ENCODE results near the gene SH3GL1. TPM values are rescaled to one million over a fixed set of nuclear protein-coding genes. Genes with fewer than 3 reads are reported as not detected.

The SH3GL1 gene
- total RNA-seq, 2 experiments from 2014 or later: 33.2 to 38.9 TPM

DNA sequence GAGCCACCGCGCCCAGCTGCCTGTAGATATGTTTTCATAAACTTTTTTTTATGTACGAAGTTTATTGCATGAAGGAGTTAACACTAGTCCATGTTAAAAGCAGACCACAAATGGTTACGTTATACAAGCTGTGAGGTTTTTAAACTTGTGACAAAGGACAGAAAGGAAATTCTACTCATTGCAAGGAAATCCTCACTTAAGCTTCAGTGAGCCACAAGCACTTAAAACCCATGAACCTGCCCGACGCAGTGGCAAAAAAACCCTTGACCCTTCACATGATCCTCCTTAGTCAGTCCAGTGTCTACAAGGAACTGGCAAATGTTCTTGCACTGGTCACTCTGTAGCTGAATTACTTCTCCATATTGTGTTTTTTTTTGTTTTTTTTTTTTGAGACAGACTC is 52.8 kb downstream of the SH3GL1 start:
- CTCF ChIA-PET (ENCODE audit: unreplicated experiment): no interaction called here
- peaks cover 8% of the 10 kb centered on the region; the same call in 1 of the 2 replicates for H3K36me3 ChIP-seq (ENCODE audit: insufficient read depth, low read length)
- H3K27ac ChIP-seq (ENCODE audit: low read depth, low read length, poor library complexity, severe bottlenecking): no peak overlapping the region
- no peak overlapping the region for H2AFZ ChIP-seq (ENCODE audit: low read length)
- intact Hi-C loops (cut with micrococcal nuclease; ENCODE audit: unreplicated experiment): no loop called here
- no peak overlapping the region for H3K4me2 ChIP-seq (ENCODE audit: low read length)
- H3K9me2 ChIP-seq (ENCODE audit: insufficient read depth, low read length): no peaks in the 10 kb centered on the region
- no peaks in the 10 kb centered on the region for H3K9me3 ChIP-seq (ENCODE audit: low read length)
- BruUV-seq (replicated peaks): no TSS peak
- H3K79me2 ChIP-seq (ENCODE audit: insufficient read depth, low read depth, low read length): no peaks in the 10 kb centered on the region
- no peak for DNase-seq (ENCODE audit: low spot score)
- no peak overlapping the region for H3K4me3 ChIP-seq (ENCODE audit: low read depth, low read length, poor library complexity, severe bottlenecking)
- no peaks in the 10 kb centered on the region for H4K20me1 ChIP-seq (ENCODE audit: insufficient read depth, low read length)
- TF ChIP-seq CTCF (conservative IDR thresholded peaks at IDR 0.05; ENCODE audit: low read length) (no peak), EZH2phosphoT487 (IDR thresholded peaks at IDR 0.05; ENCODE audit: borderline replicate concordance, low read depth, low read length) (no peak)
- peaks cover 7% of the 10 kb centered on the region for H3K4me1 ChIP-seq (ENCODE audit: insufficient read depth, low read length, poor library complexity, severe bottlenecking)
- POLR2A ChIA-PET: no interaction called here

- POLR2A ChIA-PET: no interaction called here
- BruUV-seq (replicated peaks): no TSS peak
These were observed 54.3 kb downstream of the SH3GL1 start for GRCh38 chr19:4346020-4346383.

More at GRCh38 chr19:4346020-4346383, 54.3 kb downstream of the SH3GL1 start:
- peaks cover 12% of the 10 kb centered on the region for H3K4me1 ChIP-seq (ENCODE audit: insufficient read depth, low read length, poor library complexity, severe bottlenecking)
- no peak overlapping the region for H2AFZ ChIP-seq (ENCODE audit: low read length)
- no peaks in the 10 kb centered on the region for H3K9me3 ChIP-seq (ENCODE audit: low read length)
- no peaks in the 10 kb centered on the region for H3K9me2 ChIP-seq (ENCODE audit: insufficient read depth, low read length)
- H3K4me3 ChIP-seq (ENCODE audit: low read depth, low read length, poor library complexity, severe bottlenecking): no peak overlapping the region
- no peaks in the 10 kb centered on the region for H4K20me1 ChIP-seq (ENCODE audit: insufficient read depth, low read length)
- intact Hi-C loops (cut with micrococcal nuclease; ENCODE audit: unreplicated experiment): no loop called here
- no peak overlapping the region for H3K27ac ChIP-seq (ENCODE audit: low read depth, low read length, poor library complexity, severe bottlenecking)
- H3K4me2 ChIP-seq (ENCODE audit: low read length): no peak overlapping the region
- TF ChIP-seq CTCF (conservative IDR thresholded peaks at IDR 0.05; ENCODE audit: low read length): no peak
- no peak for TF ChIP-seq EZH2phosphoT487 (IDR thresholded peaks at IDR 0.05; ENCODE audit: borderline replicate concordance, low read depth, low read length)
- H3K79me2 ChIP-seq (ENCODE audit: insufficient read depth, low read depth, low read length): no peaks in the 10 kb centered on the region
- CTCF ChIA-PET (ENCODE audit: unreplicated experiment): no interaction called here
- DNase-seq (ENCODE audit: low spot score): no peak
- peaks cover 8% of the 10 kb centered on the region; the same call in 1 of the 2 replicates for H3K36me3 ChIP-seq (ENCODE audit: insufficient read depth, low read length)

Measured in OCI-LY7 (cell line).